Epithelial cell of proximal tubule (primary cell): ENCODE data around the gene TRIM17. TPM values are rescaled to one million over a fixed set of nuclear protein-coding genes. Genes with fewer than 3 reads are reported as not detected.

Experiments used
- DNase-seq: peaks from one replicate; pipeline ENCODE4 v3.0.0-alpha.2; 2011; ENCODE audit warnings: low read depth
- H3K4me3 ChIP-seq: 2 replicates; pipeline ENCODE4 v1.5.1; 2011; ENCODE audit warnings: low read depth, mild to moderate bottlenecking, low read length
- CTCF ChIP-seq: conservative IDR thresholded peaks from 2 replicates; pipeline ENCODE4 v1.5.1; 2012; ENCODE audit warnings: low read depth, mild to moderate bottlenecking, low read length
- total RNA-seq: library from RNA; depleted of rRNA; stranded (reverse); fragments of >200 nt; gene quantifications from 2 replicates; pipeline ENCODE4 v1.2.3, GENCODE V29; 2015

Gene TRIM17
- total RNA-seq, 1 donor from 2014 or later: 10.4 TPM

- DNase-seq: no peak
- H3K4me3 ChIP-seq: no peak overlapping the region
- no peak for TF ChIP-seq CTCF
Observed at GRCh38 chr1:228400237-228400651, 16.4 kb downstream of the TRIM17 start.

- no peak overlapping the region for H3K4me3 ChIP-seq
- TF ChIP-seq CTCF: no peak
- DNase-seq: no peak
Observed at GRCh38 chr1:228399531-228400236, 17.0 kb downstream of the TRIM17 start.

GRCh38 chr1:228398741-228399461, 17.8 kb downstream of the TRIM17 start:
- no peak for DNase-seq
- H3K4me3 ChIP-seq: no peak overlapping the region
- no peak for TF ChIP-seq CTCF

GRCh38 chr1:228397966-228398365, 18.7 kb downstream of the TRIM17 start:
- TF ChIP-seq CTCF: no peak
- DNase-seq: no peak
- no peak overlapping the region for H3K4me3 ChIP-seq

GRCh38 chr1:228396770-228397662, 19.6 kb downstream of the TRIM17 start:
- no peak for TF ChIP-seq CTCF
- no peak overlapping the region for H3K4me3 ChIP-seq
- no peak for DNase-seq

GRCh38 chr1:228394571-228395394, 21.9 kb downstream of the TRIM17 start:
- no peak for DNase-seq
- TF ChIP-seq CTCF: no peak
- no peak overlapping the region for H3K4me3 ChIP-seq
